Measurements from ENCODE around the gene TNRC6A.

DNA sequence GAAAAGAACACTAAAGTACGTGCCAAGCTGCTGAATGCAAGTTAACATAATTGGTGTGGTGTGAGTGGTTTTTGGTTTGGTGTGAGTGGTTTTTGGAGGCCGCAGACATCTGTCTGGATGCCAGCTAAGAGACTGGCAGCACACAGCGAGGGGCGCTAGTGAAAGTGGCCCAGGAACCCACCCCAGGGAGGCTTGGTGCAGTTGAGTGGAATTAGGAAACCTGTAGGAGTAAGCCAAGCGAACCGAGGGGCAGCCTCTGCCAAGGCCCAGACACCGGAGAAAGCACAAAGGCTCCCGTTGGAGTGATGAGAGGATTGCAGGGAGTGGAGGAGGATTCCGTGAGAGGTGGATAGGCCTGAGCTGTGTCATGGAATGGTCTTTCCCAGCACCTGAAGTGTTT lies 91.7 kb downstream of the TNRC6A start:
- TF ChIP-seq NFIC (IDR thresholded peaks at IDR 0.05; ENCODE audit: low read length) (no peak), SMAD1 (CRISPR knock-in tag; IDR thresholded peaks at IDR 0.05; ENCODE audit: borderline replicate concordance, low read depth) (no peak)
- TF ChIP-seq, protein P1, sequence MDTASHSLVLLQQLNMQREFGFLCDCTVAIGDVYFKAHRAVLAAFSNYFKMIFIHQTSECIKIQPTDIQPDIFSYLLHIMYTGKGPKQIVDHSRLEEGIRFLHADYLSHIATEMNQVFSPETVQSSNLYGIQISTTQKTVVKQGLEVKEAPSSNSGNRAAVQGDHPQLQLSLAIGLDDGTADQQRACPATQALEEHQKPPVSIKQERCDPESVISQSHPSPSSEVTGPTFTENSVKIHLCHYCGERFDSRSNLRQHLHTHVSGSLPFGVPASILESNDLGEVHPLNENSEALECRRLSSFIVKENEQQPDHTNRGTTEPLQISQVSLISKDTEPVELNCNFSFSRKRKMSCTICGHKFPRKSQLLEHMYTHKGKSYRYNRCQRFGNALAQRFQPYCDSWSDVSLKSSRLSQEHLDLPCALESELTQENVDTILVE (CRISPR knock-in tag; IDR thresholded peaks at IDR 0.05) = no peak
- TF ChIP-seq, protein P2, sequence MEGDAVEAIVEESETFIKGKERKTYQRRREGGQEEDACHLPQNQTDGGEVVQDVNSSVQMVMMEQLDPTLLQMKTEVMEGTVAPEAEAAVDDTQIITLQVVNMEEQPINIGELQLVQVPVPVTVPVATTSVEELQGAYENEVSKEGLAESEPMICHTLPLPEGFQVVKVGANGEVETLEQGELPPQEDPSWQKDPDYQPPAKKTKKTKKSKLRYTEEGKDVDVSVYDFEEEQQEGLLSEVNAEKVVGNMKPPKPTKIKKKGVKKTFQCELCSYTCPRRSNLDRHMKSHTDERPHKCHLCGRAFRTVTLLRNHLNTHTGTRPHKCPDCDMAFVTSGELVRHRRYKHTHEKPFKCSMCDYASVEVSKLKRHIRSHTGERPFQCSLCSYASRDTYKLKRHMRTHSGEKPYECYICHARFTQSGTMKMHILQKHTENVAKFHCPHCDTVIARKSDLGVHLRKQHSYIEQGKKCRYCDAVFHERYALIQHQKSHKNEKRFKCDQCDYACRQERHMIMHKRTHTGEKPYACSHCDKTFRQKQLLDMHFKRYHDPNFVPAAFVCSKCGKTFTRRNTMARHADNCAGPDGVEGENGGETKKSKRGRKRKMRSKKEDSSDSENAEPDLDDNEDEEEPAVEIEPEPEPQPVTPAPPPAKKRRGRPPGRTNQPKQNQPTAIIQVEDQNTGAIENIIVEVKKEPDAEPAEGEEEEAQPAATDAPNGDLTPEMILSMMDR (CRISPR knock-in tag; IDR thresholded peaks at IDR 0.05) = no peak
